HCT116 (cell line): ENCODE data around the gene GLCE. TPM values are rescaled to one million over a fixed set of nuclear protein-coding genes. Genes with fewer than 3 reads are reported as not detected.

Experiments used
- ATAC-seq: fragments of 200-7000 bp; cut with Tn5 transposase; 2 replicates; pipeline ENCODE4 v1.9.1; 2020; ENCODE audit warnings: mild to moderate bottlenecking, moderate library complexity
- BruUV-seq: library from RNA; stranded (reverse); fragments of 400-500 nt; replicated peaks from 2 replicates; lab custom pipeline; 2021; lab: Mats Ljungman, UMichigan
- CTCF ChIA-PET: fragments of 300-600 bp; sonication (Branson Sonifier 250); formaldehyde crosslinking; loops from one replicate; lab custom pipeline; 2021; ENCODE audit warnings: antibody characterized with exemption; lab: Charles Lee
- POLR2A ChIA-PET: fragments of 300-600, 350-600 bp; sonication (Branson Sonifier 250); formaldehyde crosslinking; loops from one replicate; lab custom pipeline; 2021; ENCODE audit warnings: antibody characterized with exemption; lab: Charles Lee
- RAD21 ChIA-PET, 2 experiments: fragments of 300-600 bp; sonication (Branson Sonifier 250); formaldehyde crosslinking; loops; one replicate each; lab custom pipeline; 2023; ENCODE audit warnings: low total read pairs in 2 of 2; ENCODE audit not compliant: uncharacterized antibody in 2 of 2, unreplicated experiment in 2 of 2, low non-redundant PET in 1 of 2; lab: Charles Lee
- DNase-seq: peaks from one replicate; pipeline ENCODE4 v3.0.0-alpha.2; 2010; ENCODE audit warnings: low read depth, low spot score
- H2AFZ ChIP-seq: fragments of 200-600 bp; shearing (Covaris generic), sonication (generic); 2 replicates; pipeline ENCODE4 v1.6.1; 2017; ENCODE audit warnings: low read depth, mixed run types, mixed read lengths, antibody characterized with exemption, low read length; ENCODE audit not compliant: poor library complexity, severe bottlenecking
- H3K27ac ChIP-seq: 2 replicates; pipeline ENCODE4 v1.5.1; 2012; ENCODE audit warnings: low read depth, low read length
- H3K27me3 ChIP-seq: fragments of 200-600 bp; sonication (generic); 2 replicates; pipeline ENCODE4 v1.6.1; 2016; ENCODE audit warnings: mixed run types, low read length, mixed read lengths; ENCODE audit not compliant: insufficient read depth
- H3K36me3 ChIP-seq, 2 experiments: fragments of 200-500 bp in 1 of 2; fragments of 200-600 bp in 1 of 2; sonication (Bioruptor generic) in 1 of 2; sonication (generic) in 1 of 2; 2 replicates each; pipeline versions ENCODE4 v1.5.1 to v1.6.1; 2014 to 2016; ENCODE audit warnings: low read length in 2 of 2, inconsistent platforms in 1 of 2, mixed read lengths in 1 of 2, mixed run types in 1 of 2; ENCODE audit not compliant: insufficient read depth in 2 of 2, control insufficient read depth in 1 of 2
- H3K4me1 ChIP-seq, 2 experiments: fragments of 200-600 bp in 1 of 2; sonication (generic) in 1 of 2; 2 replicates each; pipeline versions ENCODE4 v1.5.1 to v1.6.1; 2012 to 2017; ENCODE audit warnings: low read length in 2 of 2, inconsistent platforms in 1 of 2, mild to moderate bottlenecking in 1 of 2, mixed read lengths in 1 of 2, mixed run types in 1 of 2, moderate library complexity in 1 of 2; ENCODE audit not compliant: insufficient read depth in 2 of 2, control insufficient read depth in 1 of 2
- H3K4me2 ChIP-seq: fragments of 200-600 bp; sonication (generic); 2 replicates; pipeline ENCODE4 v1.6.1; 2017; ENCODE audit warnings: mixed run types, low read length, mixed read lengths
- H3K4me3 ChIP-seq, 2 experiments: fragments of 200-600 bp in 1 of 2; sonication (generic) in 1 of 2; replicated peaks in 1 of 2; 2 replicates each; pipeline ENCODE4 v1.5.1; 2011 to 2016; ENCODE audit warnings: low read length in 2 of 2, control low read depth in 1 of 2, low read depth in 1 of 2, mild to moderate bottlenecking in 1 of 2, mixed read lengths in 1 of 2, mixed run types in 1 of 2
- H3K79me2 ChIP-seq: fragments of 200-600 bp; sonication (generic); 2 replicates; pipeline ENCODE4 v1.6.1; 2017; ENCODE audit warnings: mild to moderate bottlenecking, mixed run types, low read length, moderate library complexity, mixed read lengths; ENCODE audit not compliant: insufficient read depth
- H3K9ac ChIP-seq: fragments of 200-600 bp; sonication (generic); 2 replicates; pipeline ENCODE4 v1.6.1; 2016; ENCODE audit warnings: low read length, mixed read lengths
- H3K9me2 ChIP-seq: fragments of 200-600 bp; sonication (generic), shearing (Covaris generic); 2 replicates; pipeline ENCODE4 v1.6.1; 2017; ENCODE audit warnings: mixed run types, mild to moderate bottlenecking, moderate library complexity; ENCODE audit not compliant: insufficient read depth
- H3K9me3 ChIP-seq, 2 experiments: fragments of 200-500 bp in 1 of 2; fragments of 200-600 bp in 1 of 2; sonication (Bioruptor generic) in 1 of 2; sonication (generic) in 1 of 2; 2 replicates each; pipeline ENCODE4 v1.6.1; 2014 to 2017; ENCODE audit warnings: low read length in 2 of 2, mixed read lengths in 2 of 2, inconsistent platforms in 1 of 2, low read depth in 1 of 2, mild to moderate bottlenecking in 1 of 2, mixed run types in 1 of 2, moderate library complexity in 1 of 2; ENCODE audit not compliant: control insufficient read depth in 1 of 2, insufficient read depth in 1 of 2
- H4K20me1 ChIP-seq: fragments of 200-600 bp; sonication (generic), shearing (Covaris generic); 2 replicates; pipeline ENCODE4 v1.6.1; 2017; ENCODE audit warnings: mixed run types, mild to moderate bottlenecking, moderate library complexity; ENCODE audit not compliant: insufficient read depth
- EGR1 ChIP-seq: IDR thresholded peaks from 2 replicates; pipeline ENCODE4 v1.6.1; 2012; ENCODE audit warnings: low read depth
- ELF1 ChIP-seq: IDR thresholded peaks from 2 replicates; pipeline ENCODE4 v1.6.1; 2012; ENCODE audit warnings: low read depth, borderline replicate concordance
- EZH2phosphoT487 ChIP-seq: fragments of 200-600 bp; IDR thresholded peaks from 2 replicates; pipeline ENCODE4 v1.6.1; 2018; ENCODE audit warnings: antibody characterized with exemption, borderline replicate concordance
- FOSL1 ChIP-seq: IDR thresholded peaks from 2 replicates; pipeline ENCODE4 v1.6.1; 2012; ENCODE audit warnings: low read depth
- JUND ChIP-seq: IDR thresholded peaks from 2 replicates; pipeline ENCODE4 v1.6.1; 2012
- POLR2A ChIP-seq: IDR thresholded peaks from 2 replicates; pipeline ENCODE4 v1.7.0; 2011; ENCODE audit warnings: borderline replicate concordance; ENCODE audit not compliant: insufficient read depth, insufficient read length; ENCODE audit errors: extremely low read depth
- REST ChIP-seq: IDR thresholded peaks from 2 replicates; pipeline ENCODE4 v1.6.1; 2012; ENCODE audit warnings: low read depth
- SRF ChIP-seq: IDR thresholded peaks from 2 replicates; pipeline ENCODE4 v1.6.1; 2012; ENCODE audit warnings: low read depth
- intact Hi-C: fragments of 100-400 bp; cut with micrococcal nuclease; formaldehyde crosslinking; loops from 2 replicates; pipeline ENCODE4 v1.10.0; 2022
- total RNA-seq: library from RNA; stranded (reverse); gene quantifications from one replicate; pipeline ENCODE4 v1.2.1, GENCODE V29; 2021; ENCODE audit not compliant: unreplicated experiment
- TF ChIP-seq, protein P1 (sequence below): IDR thresholded peaks from 2 replicates; pipeline ENCODE4 v1.6.1; 2012

Gene GLCE
- total RNA-seq, 1 experiment from 2014 or later, result 22.2 TPM

DNA sequence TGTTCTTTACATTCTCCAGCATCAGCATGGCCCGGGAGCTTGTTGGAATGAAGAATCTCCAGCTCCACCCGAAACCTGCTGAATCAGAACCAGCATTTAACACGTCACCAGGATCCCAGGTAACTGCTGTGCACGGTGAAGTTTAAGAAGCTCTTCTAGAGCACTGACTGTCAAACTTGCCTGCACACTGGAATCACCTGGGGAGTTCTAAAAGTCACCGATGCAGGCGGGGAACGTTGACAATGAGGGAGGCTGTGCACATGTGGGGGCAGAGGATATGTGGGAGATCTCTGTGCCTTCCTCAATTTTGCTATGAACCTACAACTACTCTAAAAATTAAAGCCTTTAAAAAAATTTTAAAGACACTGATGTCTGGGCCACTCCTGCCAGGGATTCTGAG, 119.2 kb downstream of the GLCE start:
- RAD21 ChIA-PET, result no interaction called here
- Histone ChIP-seq H3K27ac (no peak overlapping the region), H3K36me3 (no peaks in the 10 kb centered on the region), H3K79me2 (no peaks in the 10 kb centered on the region)
- ATAC-seq, result no peak
- TF ChIP-seq, protein P1, sequence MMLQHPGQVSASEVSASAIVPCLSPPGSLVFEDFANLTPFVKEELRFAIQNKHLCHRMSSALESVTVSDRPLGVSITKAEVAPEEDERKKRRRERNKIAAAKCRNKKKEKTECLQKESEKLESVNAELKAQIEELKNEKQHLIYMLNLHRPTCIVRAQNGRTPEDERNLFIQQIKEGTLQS, result no peak
- TF ChIP-seq JUND, result no peak
- no peak for TF ChIP-seq ELF1
- TF ChIP-seq EZH2phosphoT487, result no peak
- TF ChIP-seq POLR2A, result no peak
- TF ChIP-seq SRF, result no peak
- no peak for TF ChIP-seq FOSL1
- no peak for TF ChIP-seq REST
- no peak for TF ChIP-seq EGR1
- TF ChIP-seq, all 23 proteins: peak for 0
- H2AFZ ChIP-seq, result no peak overlapping the region
- no peak overlapping the region for H3K4me2 ChIP-seq
- BruUV-seq, result no TSS peak
- CTCF ChIA-PET, result no interaction called here
- no peaks in the 10 kb centered on the region for H3K9me2 ChIP-seq
- no peaks in the 10 kb centered on the region for H3K9me3 ChIP-seq
- H4K20me1 ChIP-seq, result no peaks in the 10 kb centered on the region
- 0 out of 4 replicates have a peak, but pooled peaks cover 0 to 4% of the 10 kb centered on the region in 2 experiments for H3K4me1 ChIP-seq
- H3K27me3 ChIP-seq, result no peaks in the 10 kb centered on the region
- no peak overlapping the region for H3K4me3 ChIP-seq
- DNase-seq, result no peak
- intact Hi-C loops, result no loop called here
- POLR2A ChIA-PET, result no interaction called here
- H3K9ac ChIP-seq, result no peak overlapping the region
